IMR-90 (cell line): ENCODE data around the gene CLEC17A. TPM values are rescaled to one million over a fixed set of nuclear protein-coding genes. Genes with fewer than 3 reads are reported as not detected.

ENCODE experiments used
- microRNA-seq, 2 experiments: library from miRNA; stranded (forward) in 1 of 2; unstranded in 1 of 2; fragments of 10-50 nt in 1 of 2; fragments of <30 nt in 1 of 2; gene quantifications in 1 of 2; microRNA quantifications in 1 of 2; one replicate each; pipeline versions ENCODE3 to v1.1.0; 2013 to 2020; ENCODE audit not compliant: insufficient read depth in 1 of 2, insufficient read length in 1 of 2, unreplicated experiment in 1 of 2
- polyA plus RNA-seq, 3 experiments: library from polyadenylated mRNA; depleted of rRNA; stranded (reverse); fragments of >200 nt; gene quantifications; 2 replicates each; pipeline ENCODE4 v1.2.3, GENCODE V29; 2012; ENCODE audit warnings: low replicate concordance in 1 of 3
- small RNA-seq, 5 experiments: library from RNA; depleted of rRNA; stranded (forward); fragments of <200 nt; gene quantifications; one replicate each; pipeline ENCODE3, GENCODE V24; 2012
- total RNA-seq: library from RNA; depleted of rRNA; stranded (reverse); fragments of >200 nt; gene quantifications from 2 replicates; pipeline ENCODE4 v1.2.3, GENCODE V29; 2012; rRNA removed

Gene CLEC17A
- total and polyA plus RNA-seq, 2 of the 4 experiments (the other 2 are of a cell fraction), result 0.05 TPM; not detected in 1

Small RNA genes lying within 50 kb of the gene (microRNA-seq; reads per million reads assigned to microRNA genes)
- not detected for gene AC022149.2 (ENCODE audit: insufficient read depth, insufficient read length)
- not detected for gene RN7SL842P (ENCODE audit: insufficient read depth, insufficient read length)

Small RNA genes lying within 50 kb of the gene (small RNA-seq; reads per million reads assigned to genes)
- gene AC022149.2 (0 reads per million in 5 experiments), gene RN7SL842P (0 to 0.08 (median 0) reads per million in 5 experiments)

Other genes with a start within 250 kb of the CLEC17A start
- 7.5 and 7.7 TPM in 2 replicates for gene ADGRE5, start 201.6 kb upstream of the CLEC17A start, total RNA-seq
- 14.6 and 15.0 TPM in 2 replicates for gene ADGRE5, start 201.6 kb upstream of the CLEC17A start, polyA plus RNA-seq (2012; rRNA removed)
- gene DDX39A, start 163.7 kb upstream of the CLEC17A start, total RNA-seq, result 77.5 and 83.0 TPM in 2 replicates
- 82.5 and 89.3 TPM in 2 replicates for gene DDX39A, start 163.7 kb upstream of the CLEC17A start, polyA plus RNA-seq (2012; rRNA removed)
- 39.4 and 41.4 TPM in 2 replicates for gene PKN1, start 149.8 kb upstream of the CLEC17A start, total RNA-seq
- 39.1 and 44.1 TPM in 2 replicates for gene PKN1, start 149.8 kb upstream of the CLEC17A start, polyA plus RNA-seq (2012; rRNA removed)
- 0.28 and 0.54 TPM in 2 replicates for gene PTGER1, start 107.7 kb upstream of the CLEC17A start, total RNA-seq
- gene PTGER1, start 107.7 kb upstream of the CLEC17A start, polyA plus RNA-seq (2012; rRNA removed), result 0.60 and 1.6 TPM in 2 replicates
- 74.2 and 77.5 TPM in 2 replicates for gene GIPC1, start 87.0 kb upstream of the CLEC17A start, total RNA-seq
- 133 and 153 TPM in 2 replicates for gene GIPC1, start 87.0 kb upstream of the CLEC17A start, polyA plus RNA-seq (2012; rRNA removed)
- 82.5 and 88.2 TPM in 2 replicates for gene DNAJB1, start 64.7 kb upstream of the CLEC17A start, total RNA-seq
- 91.1 and 95.4 TPM in 2 replicates for gene DNAJB1, start 64.7 kb upstream of the CLEC17A start, polyA plus RNA-seq (2012; rRNA removed)
- 35.8 and 46.2 TPM in 2 replicates for gene TECR, start 53.5 kb upstream of the CLEC17A start, total RNA-seq
- 81.2 and 102 TPM in 2 replicates for gene TECR, start 53.5 kb upstream of the CLEC17A start, polyA plus RNA-seq (2012; rRNA removed)
- gene NDUFB7, start 11.0 kb upstream of the CLEC17A start, total RNA-seq, result 337 and 436 TPM in 2 replicates
- gene NDUFB7, start 11.0 kb upstream of the CLEC17A start, polyA plus RNA-seq (2012; rRNA removed), result 523 and 591 TPM in 2 replicates
- gene ADGRE3, start 91.8 kb downstream of the CLEC17A start, total RNA-seq, result not detected in 2 replicates
- not detected in 2 replicates for gene ADGRE3, start 91.8 kb downstream of the CLEC17A start, polyA plus RNA-seq (2012; rRNA removed)
- gene ZNF333, start 107.0 kb downstream of the CLEC17A start, total RNA-seq, result 11.9 and 15.1 TPM in 2 replicates
- 8.2 and 9.8 TPM in 2 replicates for gene ZNF333, start 107.0 kb downstream of the CLEC17A start, polyA plus RNA-seq (2012; rRNA removed)
- not detected in 2 replicates for gene ADGRE2, start 195.5 kb downstream of the CLEC17A start, total RNA-seq
- gene ADGRE2, start 195.5 kb downstream of the CLEC17A start, polyA plus RNA-seq (2012; rRNA removed), result not detected in 2 replicates